Activated CD8-positive, alpha-beta memory T cell treated with anti-CD3 and anti-CD28 coated beads for 1 hour (primary cell): ENCODE results near the gene RADIL.
"Not testable (repeated sequence)": the region's sequence is repeated elsewhere in the genome, so short reads cannot be mapped to it uniquely, and the experiment has no call there.

Experiments
- DNase-seq, 2 donors: peaks; one replicate each; pipeline ENCODE4 v3.0.0-alpha.2; 2020; ENCODE audit warnings: low read depth in 1 of 2; ENCODE audit errors: extremely low read depth in 1 of 2

RADIL gene, protein sequence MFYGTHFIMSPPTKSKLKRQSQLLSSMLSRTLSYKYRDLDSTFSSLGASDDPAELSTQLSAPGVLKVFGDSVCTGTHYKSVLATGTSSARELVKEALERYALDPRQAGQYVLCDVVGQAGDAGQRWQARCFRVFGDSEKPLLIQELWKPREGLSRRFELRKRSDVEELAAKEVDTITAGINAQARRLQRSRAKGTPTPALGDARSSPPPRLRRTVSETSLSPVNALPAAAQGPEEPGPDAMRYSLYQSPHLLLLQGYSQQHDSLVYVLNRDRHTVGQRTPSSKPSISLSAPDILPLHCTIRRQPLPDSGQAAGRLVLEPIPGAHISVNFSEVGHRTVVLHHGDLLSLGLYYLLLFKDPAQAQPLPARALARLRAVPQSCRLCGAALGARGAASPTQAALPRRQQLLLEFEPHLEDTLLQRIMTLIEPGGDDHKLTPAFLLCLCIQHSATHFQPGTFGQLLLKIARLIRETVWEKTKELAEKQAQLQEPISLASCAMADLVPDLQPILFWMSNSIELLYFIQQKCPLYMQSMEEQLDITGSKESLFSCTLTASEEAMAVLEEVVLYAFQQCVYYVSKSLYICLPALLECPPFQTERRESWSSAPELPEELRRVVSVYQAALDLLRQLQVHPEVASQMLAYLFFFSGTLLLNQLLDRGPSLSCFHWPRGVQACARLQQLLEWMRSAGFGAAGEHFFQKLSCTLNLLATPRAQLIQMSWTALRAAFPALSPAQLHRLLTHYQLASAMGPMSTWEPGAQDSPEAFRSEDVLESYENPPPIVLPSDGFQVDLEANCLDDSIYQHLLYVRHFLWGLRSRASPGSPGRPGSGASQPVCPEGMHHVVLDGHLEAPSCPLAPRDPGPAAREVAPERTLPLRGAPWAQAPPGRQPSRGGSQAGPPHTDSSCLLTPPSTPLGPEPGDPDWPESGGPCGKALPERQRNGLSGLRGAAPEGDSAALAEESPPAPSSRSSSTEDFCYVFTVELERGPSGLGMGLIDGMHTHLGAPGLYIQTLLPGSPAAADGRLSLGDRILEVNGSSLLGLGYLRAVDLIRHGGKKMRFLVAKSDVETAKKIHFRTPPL

GRCh38 chr7:4883372-4884144, at the start of gene RADIL:
RADIL (minus strand) TSS chr7:4883716; CDS start chr7:4878139, 5,577 bp downstream.
- peak; percentile 63 to 70 for DNase-seq

DNA sequence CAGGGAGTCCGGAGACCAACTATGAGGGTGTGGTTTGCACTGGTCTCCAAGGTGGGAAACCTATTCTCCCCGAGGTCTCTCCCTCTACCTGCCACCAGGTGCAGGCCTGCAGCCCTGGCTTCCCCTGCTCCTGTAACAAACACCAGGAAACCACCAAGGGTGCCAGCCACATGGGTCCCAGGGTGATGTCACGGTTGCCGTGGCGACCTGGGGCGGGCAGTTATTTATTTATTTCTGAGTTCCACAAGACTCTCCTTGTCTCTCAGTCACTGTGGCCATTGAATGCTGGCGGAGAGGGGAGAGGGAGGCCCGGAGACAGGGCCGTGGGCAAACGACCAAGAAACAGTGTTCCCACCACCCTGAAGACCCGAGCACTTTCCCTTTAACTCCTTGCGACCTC, 48.4 kb upstream of the RADIL start:
- no peak for DNase-seq

DNA sequence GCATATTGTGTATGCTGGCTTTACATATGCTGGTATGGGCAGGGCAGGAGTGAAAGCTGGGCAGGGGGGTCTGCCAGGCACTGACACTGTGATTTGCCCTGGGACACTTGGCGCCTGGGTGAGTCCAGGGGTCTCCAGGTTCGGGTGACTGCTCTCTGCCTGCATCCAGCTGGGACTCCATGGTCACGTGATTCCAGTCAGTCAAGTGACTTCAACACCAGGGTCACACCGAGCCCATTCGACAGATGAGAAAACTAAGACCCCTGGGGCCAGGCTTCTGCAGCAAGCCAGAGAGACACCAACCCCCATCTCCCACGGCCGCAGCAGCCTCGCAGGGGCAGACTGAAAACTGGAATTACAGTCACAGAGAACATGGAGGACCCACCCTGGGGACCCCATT, 45.5 kb upstream of the RADIL start:
- no peak for DNase-seq

GRCh38 chr7:4928445-4928844, 44.9 kb upstream of the RADIL start:
- no peak for DNase-seq

DNA sequence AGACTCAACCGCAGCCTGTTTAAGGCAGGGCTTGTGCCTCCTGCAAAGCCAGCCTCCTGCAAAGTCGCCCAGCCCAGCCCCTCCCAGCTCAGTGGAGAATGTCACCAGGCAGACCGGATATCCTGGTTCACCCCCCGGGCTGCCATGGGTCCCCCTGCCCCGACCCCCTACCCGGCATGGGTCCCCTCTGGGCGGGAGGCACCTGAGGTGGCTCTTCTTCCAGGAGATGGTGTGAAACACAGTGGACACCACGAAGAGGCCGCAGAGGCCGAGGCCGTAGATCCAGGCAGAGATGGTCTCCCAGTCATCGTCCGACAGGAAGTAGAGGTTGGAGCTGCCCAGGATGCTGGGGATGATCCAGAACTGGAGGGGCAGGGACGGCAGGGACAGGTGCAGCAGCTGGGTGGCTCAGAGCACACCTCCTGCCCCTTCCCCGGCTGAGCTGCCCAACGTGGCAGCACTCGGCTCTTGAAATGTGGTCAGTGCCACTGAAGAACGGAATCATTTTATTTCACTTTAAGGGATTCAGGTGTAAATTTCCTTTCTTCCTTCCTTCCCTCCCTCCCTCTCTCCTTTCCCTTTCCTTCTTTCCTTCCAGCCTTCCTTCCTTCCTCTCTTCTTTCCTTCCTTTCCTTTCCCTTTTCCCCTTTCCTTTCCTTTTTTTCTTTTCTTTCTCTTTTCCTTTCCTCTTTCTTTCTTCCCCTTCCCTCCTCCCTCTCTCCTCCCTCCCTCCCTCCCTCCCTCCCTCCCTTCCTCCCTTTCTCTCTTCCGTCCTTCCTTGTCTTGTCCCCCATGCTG, 36.7 kb upstream of the RADIL start:
- no peak for DNase-seq

DNA sequence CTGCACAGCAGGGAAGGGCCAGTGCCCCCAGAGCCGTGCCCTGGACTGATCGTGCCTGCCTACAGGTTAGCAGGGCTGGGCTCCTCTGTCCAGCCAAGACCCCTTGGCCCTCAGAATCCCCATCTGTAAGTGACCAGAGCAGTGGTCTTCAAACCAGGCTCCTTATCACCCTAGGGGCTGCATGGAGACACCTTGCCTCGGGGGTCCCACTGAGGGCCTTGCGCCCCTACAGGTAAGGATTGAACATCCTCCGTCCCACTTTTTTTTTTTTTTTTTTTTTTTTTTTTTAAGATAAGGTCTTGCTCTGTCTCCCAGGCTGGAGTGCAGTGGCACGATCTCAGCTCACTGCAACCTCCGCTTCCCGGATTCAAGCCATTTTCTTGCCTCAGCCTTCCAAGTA, 32.6 kb upstream of the RADIL start:
- DNase-seq = no peak

DNA sequence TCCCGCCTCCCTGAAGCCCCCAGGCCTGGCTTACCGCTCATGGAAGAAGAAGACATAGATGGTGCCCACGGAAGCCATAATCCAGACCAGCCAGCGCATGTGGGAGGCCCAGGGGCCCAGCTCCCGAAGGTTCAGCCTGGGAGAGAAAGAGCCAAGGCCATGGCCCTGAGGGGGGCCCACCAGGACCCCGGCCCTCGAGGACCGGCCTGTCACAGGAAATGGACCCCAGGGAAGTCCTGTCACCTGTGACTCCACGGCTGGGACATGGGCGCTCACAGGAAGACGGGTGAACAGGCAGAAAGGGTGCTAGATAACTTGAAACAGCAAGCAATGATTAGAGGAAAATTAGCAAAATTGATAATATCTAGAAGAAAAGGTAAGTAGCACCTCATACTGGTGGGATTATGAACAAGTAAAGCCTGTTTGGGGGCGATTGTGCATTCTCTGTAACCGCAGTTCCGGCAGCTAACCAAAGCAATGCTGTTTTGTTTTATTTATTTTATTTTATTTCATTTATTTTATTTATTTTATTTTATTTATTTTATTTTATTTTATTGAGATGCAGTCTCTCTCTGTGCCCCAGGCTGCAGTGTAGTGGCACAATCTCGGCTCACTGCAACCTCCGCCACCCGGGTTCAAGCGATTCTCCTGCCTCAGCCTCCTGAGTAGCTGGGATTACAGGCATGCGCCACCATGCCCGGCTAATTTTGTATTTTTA, 27.8 kb upstream of the RADIL start:
- no peak for DNase-seq

GRCh38 chr7:4906682-4907081, 23.2 kb upstream of the RADIL start:
- no peak for DNase-seq

- no peak for DNase-seq
Measured at GRCh38 chr7:4905171-4905570, 21.7 kb upstream of the RADIL start.

DNA sequence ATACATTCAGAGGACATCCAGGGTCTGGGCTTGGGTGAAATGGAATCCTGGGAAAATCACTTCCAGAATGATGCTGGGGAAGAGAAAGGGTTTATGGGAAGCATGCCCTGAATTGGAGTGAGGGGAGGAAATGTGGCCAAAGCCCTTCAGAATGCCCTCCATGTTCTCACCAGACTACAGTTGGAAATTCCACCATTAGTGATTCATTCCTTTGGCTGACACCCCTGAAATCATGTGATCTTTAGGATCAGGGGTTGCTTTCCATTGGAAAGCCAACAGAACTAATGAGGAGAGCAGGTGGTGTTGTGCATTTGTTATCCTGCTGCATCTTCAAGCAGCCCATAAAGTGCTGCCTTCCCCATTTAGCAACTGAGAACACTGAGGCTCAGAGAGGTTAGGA, 20.8 kb upstream of the RADIL start:
- DNase-seq = no peak

DNA sequence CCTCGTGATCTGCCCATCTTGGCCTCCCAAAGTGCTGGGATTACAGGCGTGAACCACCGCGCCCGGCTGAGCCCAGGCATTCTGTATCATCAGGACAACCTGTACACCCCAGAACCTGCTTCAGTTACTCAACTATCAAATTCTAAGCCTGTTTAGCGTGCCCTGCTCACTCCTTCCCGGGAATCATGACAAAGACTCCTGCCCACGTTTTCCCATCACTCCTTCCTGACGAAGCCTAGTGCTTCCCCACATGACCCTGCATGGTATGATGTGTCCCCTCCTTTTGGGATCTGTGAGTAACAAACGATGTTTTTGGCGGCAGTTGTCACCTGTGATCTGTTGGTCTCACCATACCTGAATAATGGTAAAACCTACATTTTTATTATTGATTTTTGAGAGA, 12.2 kb upstream of the RADIL start:
- DNase-seq = no peak

GRCh38 chr7:4894482-4894881, 11.0 kb upstream of the RADIL start:
- DNase-seq = no peak

DNA sequence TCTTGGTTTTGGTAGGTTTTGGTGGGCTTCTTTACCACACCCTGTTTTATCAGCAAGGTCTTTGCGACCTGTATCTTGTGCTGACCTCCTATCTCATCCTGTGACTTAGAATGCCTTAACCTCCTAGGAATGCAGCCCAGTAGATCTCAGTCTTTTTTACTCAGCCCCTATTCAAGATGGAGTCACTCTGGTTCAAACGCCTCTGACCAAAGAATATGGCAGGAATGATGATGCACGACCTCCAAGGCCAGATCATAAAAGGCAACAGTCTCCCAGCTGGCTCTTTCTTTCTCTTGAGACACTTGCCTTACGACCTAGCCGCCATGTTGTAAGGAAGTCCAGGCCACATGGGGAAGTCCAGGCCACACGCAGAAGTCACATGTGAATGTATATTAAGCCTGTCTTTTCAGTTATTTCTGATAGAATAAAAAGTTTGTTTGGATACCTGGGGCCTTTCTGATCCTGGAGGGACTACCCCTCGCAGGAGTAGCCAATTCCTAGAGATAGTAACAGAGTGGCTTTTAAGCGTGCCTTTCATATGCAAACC, 10.5 kb upstream of the RADIL start:
- DNase-seq = no peak

- DNase-seq = not testable (repeated sequence)
Measured at GRCh38 chr7:4893188-4893587, 9.7 kb upstream of the RADIL start.

DNA sequence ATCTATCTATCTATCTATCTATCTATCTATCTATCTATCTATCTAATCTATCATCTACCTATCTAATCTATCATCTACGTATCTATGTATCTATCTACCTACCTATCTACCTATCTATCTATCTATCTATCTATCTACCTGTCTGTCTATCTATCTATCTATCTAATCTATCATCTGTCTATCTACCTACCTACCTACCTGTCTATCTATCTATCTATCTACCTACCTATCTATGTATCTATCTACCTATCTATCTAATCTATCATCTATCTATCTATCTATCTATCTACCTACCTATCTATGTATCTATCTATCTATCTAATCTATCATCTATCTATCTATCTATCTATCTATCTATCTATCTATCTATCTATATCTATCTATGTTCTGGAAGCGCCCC, 8.0 kb upstream of the RADIL start:
- DNase-seq = not testable (repeated sequence)

DNA sequence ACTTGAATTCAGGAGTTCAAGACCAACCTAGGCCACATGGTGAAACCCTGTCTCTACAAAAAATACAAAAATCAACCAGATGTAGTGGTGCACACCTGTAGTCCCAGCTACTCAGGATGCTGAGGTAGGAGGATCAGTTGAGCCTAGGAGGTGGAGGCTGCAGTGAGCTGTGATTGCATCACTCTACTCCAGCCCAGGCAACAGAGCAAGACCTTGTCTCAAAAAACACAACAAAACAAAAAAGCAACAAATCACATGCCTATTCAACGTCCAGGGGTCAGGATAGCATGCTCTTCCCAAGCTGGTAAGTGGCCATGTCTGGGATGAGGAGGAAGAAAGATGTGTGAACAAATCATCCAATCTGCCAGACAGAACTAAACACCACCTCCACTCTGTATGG, 6.2 kb upstream of the RADIL start:
- no peak for DNase-seq

- DNase-seq = no peak
Measured at GRCh38 chr7:4888161-4888560, 4.6 kb upstream of the RADIL start.

- no peak for DNase-seq
Measured at GRCh38 chr7:4886671-4887070, 3.2 kb upstream of the RADIL start.

DNA sequence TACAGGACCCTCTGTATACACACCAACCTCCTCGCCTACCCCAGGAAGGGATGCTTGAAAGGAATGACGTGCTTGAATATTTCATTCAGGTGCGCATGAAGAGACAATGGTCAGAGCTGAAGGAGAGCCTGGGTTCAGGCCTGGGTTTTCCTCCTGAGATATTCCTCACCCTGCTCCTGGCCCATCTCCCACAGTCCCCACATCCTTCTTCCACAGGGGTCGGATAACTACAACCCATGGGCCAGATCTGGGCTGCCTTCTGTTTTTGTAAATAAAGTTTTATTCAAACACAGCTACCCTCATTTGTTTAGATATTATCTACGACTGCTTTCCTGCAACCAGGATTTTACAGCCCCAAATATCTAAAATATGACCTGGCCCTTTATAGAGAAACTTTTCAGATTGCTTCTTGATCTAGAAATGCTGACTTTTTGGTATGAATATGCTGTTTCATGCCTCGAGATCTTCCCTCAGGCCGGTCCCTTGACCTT, 1.8 kb upstream of the RADIL start:
- DNase-seq = no peak
